ENCODE results near the gene NOP14. TPM values are rescaled to one million over a fixed set of nuclear protein-coding genes. Genes with fewer than 3 reads are reported as not detected.

Gene NOP14
- total and polyA plus RNA-seq, 2 of the 8 experiments (the other 6 are each of a cell fraction or from before 2014, with no cell fraction given): 8.6 to 45.3 TPM

GRCh38 chr4:2909583-2909982 lies 53.6 kb downstream of the NOP14 start (continued):
- TF ChIP-seq HDAC6 (IDR thresholded peaks at IDR 0.05; ENCODE audit: low read depth, low read length): no peak
